GM13976 (cell line): Measurements from ENCODE around the gene ZNFX1.
"Not testable (repeated sequence)": the region's sequence is repeated elsewhere in the genome, so short reads cannot be mapped to it uniquely, and the experiment has no call there.

Source experiments
- DNase-seq: peaks from one replicate; pipeline ENCODE4 v3.0.0; 2012; ENCODE audit warnings: low spot score
- in situ Hi-C: fragments of 300-500 bp; cut with MboI; formaldehyde crosslinking; loops from one replicate; pipeline ENCODE4 v1.12.0; 2022; ENCODE audit warnings: low sequenced_read_pairs, mixed read lengths, inconsistent platforms; ENCODE audit not compliant: unreplicated experiment
- TF ChIP-seq, protein P1 (sequence below): IDR thresholded peaks from 2 replicates; pipeline ENCODE4 v1.5.1; 2012; ENCODE audit warnings: borderline replicate concordance, mild to moderate bottlenecking; ENCODE audit not compliant: insufficient read depth; ENCODE audit errors: extremely low read depth, missing control alignments, control extremely low read depth

The ZNFX1 gene

DNA sequence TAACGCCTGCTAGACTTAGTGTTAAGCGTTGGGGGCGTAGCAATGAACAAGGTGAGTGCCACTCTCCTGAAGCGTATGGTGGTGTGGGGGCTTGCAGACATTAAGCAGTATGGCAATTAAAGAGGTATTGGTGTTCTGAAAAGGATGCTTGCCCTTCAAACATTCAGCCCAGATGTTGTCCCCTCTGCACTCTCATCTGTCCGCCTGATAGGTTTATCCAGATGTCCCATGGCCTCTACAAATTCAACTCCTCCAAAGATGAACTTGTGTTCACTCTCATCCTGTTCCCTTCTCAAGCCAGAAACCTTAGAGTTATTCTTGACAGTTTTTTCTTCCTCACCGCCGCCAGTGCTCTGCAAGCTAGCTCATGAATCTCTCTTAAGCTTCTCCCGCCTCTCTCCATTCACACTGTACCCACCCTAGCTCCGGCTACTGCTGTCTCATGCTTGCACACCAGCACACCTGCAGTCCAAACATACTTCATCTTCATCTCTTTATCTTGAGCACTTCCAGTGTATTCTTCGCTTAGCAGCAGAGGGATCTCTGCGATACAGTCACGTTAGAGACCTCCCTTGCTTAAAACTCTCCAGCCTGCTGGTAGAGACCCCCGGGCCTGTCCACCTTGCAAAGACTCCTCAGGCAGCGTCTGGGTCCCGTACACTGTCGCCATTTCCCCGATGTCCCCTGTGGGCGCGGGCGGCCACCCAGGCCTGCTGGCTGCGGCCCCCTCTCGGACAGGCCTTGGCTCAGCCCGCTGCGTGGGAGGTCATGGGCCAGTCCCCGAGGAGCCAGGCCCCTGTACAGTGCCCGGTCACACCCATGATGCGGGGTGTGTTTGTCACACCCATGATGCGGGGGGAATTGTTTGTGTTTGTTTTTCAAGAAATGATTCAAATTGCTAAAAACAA is 57.7 kb downstream of the ZNFX1 start:
- DNase-seq, result no peak
- in situ Hi-C loops, result loop anchor here (5.0 kb wide), 1 partner anchor 88 kb away; no protein-coding TSS in a partner anchor
- TF ChIP-seq, protein P1, sequence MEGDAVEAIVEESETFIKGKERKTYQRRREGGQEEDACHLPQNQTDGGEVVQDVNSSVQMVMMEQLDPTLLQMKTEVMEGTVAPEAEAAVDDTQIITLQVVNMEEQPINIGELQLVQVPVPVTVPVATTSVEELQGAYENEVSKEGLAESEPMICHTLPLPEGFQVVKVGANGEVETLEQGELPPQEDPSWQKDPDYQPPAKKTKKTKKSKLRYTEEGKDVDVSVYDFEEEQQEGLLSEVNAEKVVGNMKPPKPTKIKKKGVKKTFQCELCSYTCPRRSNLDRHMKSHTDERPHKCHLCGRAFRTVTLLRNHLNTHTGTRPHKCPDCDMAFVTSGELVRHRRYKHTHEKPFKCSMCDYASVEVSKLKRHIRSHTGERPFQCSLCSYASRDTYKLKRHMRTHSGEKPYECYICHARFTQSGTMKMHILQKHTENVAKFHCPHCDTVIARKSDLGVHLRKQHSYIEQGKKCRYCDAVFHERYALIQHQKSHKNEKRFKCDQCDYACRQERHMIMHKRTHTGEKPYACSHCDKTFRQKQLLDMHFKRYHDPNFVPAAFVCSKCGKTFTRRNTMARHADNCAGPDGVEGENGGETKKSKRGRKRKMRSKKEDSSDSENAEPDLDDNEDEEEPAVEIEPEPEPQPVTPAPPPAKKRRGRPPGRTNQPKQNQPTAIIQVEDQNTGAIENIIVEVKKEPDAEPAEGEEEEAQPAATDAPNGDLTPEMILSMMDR, result no peak

DNA sequence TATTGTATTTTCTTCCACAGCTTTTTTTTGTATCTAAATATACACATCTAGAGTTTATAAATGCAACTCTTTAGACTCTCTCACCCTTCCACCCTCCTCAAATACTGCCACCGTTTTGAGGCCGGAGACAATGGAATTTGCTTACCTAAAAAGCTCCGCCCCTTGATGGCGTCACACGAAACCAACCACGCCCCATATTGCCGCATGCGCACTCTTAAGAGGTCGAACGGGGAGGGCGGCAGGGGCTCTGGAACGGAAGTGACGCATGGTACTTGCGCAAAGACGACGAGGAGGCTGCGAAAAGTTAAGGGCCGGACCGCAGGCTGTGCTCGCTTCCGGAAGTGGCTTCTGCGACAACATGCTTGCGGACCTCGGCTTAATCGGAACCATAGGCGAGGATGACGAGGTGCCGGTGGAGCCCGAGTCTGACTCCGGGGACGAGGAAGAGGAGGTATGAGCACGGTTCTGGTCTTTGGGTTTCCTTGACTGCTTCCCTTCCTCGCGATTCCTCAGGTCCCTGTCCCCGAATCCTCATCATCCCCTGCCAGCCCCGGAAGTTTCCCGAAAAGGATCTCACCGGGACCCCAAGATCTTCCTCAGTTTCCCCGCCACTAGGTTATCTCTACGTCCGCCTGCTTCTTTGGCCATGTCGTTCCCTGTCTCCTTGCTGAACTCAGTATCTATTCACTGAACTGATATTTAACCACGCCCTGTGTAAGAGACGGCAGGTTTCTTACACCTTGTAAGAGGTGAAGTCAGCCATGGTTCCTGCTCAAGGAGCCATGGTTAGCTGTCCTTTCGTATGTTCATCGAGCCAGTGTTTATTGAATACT is 58.5 kb downstream of the ZNFX1 start, which contains the start of gene DDX27:
DDX27 (plus strand) TSS at position 326 of the 833 bp plus-strand sequence; CDS start at position 359, 33 bp downstream.
- peak; percentile 96 for DNase-seq
- TF ChIP-seq, protein P1, result no peak
- in situ Hi-C loops, result loop anchor here (5.0 kb wide), 1 partner anchor 87 kb away; no protein-coding TSS in a partner anchor

DNA sequence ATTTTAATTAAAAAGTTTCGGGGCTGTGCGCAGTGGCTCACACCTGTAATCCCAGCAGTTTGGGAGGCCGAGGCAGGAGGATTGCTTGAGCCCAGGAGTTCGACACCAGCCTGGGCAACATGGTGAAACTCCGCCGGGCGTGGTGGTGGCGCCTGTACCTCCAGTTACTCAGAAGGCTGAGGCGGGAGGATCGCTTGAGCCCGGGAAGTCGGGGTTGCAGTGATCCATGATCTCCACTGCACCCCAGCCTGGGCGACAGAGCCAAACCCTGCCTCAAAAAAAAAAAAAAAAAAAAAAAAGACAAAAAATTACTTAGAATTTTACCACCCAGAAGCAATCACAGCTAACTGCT is 59.1 kb downstream of the ZNFX1 start:
- in situ Hi-C loops, result loop anchor here (5.0 kb wide), 1 partner anchor 86 kb away; no protein-coding TSS in a partner anchor
- DNase-seq, result not testable (repeated sequence)

DNA sequence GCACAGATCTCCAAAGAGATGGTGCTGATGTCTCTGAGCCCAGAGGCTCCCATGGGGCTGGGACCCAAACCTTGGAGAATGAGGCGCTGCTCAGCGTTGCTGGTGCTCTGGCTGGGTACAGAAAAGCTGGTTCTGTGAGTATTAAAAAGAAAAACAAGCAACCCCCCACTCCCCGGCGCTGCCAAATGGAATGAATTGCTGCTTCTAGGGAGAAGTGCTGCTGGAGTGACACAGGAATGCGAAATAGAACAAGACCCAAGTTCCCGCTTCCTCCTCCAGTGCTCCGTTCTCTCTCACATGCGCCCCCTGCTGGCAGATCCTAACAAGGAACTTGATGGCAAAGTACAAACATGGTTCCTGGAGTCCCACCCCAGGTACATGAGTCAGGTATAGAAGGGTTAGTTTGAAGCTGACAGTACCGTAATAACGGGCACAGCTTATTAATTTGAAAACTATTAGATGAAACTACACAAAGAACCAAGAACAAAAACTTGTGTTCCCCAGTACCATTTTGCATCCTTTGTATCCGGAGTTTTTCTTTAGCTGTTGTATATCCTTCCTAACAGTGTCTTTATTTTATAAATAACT is 60.8 kb downstream of the ZNFX1 start:
- in situ Hi-C loops, result loop anchor here (5.0 kb wide), 1 partner anchor 85 kb away; no protein-coding TSS in a partner anchor
- TF ChIP-seq, protein P1, result peak; percentile 81
- peak; percentile 74 for DNase-seq

DNA sequence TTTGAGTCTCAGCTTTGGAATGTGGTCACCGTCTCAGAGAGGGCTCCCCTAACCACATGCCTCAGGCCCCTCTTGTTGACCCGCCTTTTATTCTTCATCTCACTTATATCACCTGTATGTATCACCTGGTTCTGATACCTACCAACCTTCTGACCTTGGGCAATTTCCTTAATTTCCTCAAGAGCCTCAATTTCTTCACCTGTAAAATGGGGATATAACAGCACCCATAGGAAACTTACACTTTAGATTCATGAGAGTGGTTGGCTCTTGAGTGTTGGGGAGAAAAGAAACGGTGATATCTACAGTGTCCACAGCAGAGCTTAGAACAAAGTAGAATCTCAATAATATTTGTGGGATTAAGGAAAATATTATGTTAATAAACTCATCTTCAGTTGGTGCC is 62.6 kb downstream of the ZNFX1 start:
- no peak for DNase-seq
- in situ Hi-C loops, result loop anchor here (5.0 kb wide), 1 partner anchor 83 kb away; no protein-coding TSS in a partner anchor
- TF ChIP-seq, protein P1, result no peak

DNA sequence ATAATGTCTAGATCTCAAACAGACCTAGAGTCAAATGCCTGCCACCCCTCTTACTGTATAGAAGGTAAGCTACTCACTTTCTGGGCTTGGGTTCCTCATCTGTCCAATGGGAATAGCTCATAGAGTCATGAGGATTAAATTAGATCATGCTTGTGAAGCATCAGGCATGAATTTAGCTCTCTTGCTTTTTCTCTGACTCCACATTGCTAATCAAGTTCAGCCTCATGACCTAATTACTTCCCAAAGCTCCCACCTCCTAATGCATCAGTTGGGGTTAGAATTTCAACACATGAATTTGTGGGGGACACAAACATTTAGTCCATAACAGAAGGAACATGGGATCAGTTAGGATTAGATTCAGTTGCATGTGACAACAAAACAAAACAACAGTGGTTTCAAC is 63.3 kb downstream of the ZNFX1 start:
- no peak for DNase-seq
- TF ChIP-seq, protein P1, result no peak
- in situ Hi-C loops, result no loop called here

DNA sequence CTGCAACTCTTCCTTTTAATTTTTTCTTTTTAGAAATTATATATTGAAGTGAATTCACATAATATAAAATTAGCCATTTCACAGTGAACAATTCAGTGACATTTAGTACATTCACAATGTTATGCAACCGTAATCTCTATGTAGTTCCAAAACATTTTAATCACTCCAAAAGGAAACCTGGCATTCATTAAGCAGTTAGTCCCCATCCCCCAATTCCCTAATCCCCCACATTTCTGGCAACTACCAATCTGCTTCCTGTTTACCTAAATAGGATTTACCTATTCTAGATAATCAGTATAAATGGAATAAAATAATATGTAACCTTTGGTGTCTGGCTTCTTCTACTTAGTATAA is 67.1 kb downstream of the ZNFX1 start:
- TF ChIP-seq, protein P1, result no peak
- in situ Hi-C loops, result no loop called here
- no peak for DNase-seq
